ENCODE measurements around the gene MX1.

The MX1 gene

DNA sequence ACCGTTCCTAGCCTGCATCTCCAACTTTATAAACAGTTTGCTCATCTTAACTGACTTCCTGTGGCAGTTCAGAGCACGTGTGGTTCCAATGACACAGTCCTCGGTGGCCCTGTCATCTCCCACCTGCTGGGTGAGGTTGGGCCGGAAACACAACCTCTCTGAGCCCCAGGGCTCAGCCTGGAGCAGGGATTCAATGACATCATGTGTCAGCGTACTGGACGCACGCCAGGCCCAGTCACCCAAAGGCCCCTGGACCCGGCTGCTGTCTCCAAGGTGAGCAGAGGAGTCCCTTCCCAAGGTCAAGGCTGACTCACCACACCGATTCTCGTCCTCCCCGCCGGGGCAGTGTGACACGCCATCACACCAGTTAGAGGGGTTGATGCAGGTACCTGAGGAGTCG is 62.0 kb downstream of the MX1 start:
- TF ChIP-seq, protein P1, sequence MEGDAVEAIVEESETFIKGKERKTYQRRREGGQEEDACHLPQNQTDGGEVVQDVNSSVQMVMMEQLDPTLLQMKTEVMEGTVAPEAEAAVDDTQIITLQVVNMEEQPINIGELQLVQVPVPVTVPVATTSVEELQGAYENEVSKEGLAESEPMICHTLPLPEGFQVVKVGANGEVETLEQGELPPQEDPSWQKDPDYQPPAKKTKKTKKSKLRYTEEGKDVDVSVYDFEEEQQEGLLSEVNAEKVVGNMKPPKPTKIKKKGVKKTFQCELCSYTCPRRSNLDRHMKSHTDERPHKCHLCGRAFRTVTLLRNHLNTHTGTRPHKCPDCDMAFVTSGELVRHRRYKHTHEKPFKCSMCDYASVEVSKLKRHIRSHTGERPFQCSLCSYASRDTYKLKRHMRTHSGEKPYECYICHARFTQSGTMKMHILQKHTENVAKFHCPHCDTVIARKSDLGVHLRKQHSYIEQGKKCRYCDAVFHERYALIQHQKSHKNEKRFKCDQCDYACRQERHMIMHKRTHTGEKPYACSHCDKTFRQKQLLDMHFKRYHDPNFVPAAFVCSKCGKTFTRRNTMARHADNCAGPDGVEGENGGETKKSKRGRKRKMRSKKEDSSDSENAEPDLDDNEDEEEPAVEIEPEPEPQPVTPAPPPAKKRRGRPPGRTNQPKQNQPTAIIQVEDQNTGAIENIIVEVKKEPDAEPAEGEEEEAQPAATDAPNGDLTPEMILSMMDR (IDR thresholded peaks at IDR 0.05; ENCODE audit: control insufficient read depth, extremely low read depth, insufficient read depth), result no peak
- no peak overlapping the region for H3K4me3 ChIP-seq (ENCODE audit: low read depth, low read length)
- no peak for DNase-seq (ENCODE audit: low read depth)

DNA sequence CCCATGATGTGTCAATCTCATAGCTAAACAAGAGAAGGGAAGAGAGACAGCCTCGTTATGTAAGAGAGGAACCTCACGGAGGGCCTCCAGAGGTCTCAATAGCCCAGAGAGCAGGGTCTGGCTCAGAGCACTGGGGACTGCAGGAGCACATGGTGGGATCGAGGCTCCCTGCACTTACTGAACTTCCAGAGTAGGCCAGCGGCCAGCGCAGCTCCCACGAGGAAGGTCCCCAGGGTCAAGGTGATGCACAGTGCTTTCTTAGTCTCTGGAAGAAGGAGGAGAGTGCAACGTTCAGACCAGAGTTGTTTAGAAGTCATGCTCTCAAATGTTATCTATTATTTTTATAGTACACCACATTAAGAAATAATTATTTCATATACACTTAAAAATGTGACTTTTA is 63.3 kb downstream of the MX1 start:
- DNase-seq (ENCODE audit: low read depth), result no peak
- no peak overlapping the region for H3K4me3 ChIP-seq (ENCODE audit: low read depth, low read length)
- TF ChIP-seq, protein P1 (IDR thresholded peaks at IDR 0.05; ENCODE audit: control insufficient read depth, extremely low read depth, insufficient read depth), result no peak

DNA sequence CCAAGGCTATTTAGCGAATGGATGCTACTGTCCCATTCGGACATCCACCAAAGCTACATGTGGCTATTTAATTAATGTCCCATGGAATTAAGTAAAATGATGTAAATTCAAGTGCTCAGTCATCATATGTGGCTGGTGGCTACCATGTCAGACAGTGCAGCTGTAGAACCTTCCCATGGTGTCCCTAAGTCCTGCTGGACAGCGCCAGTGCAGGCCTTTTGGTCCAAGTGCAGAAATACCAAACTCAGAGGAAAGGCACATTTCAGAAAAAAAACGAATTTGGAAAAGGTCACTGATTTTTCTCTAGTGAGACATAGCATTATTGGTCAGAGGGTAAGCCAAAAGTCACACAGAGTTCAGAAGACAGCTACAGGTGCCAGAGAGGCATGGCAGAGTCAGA is 64.3 kb downstream of the MX1 start:
- TF ChIP-seq, protein P1 (IDR thresholded peaks at IDR 0.05; ENCODE audit: control insufficient read depth, extremely low read depth, insufficient read depth), result no peak
- no peak overlapping the region for H3K4me3 ChIP-seq (ENCODE audit: low read depth, low read length)
- DNase-seq (ENCODE audit: low read depth), result no peak

DNA sequence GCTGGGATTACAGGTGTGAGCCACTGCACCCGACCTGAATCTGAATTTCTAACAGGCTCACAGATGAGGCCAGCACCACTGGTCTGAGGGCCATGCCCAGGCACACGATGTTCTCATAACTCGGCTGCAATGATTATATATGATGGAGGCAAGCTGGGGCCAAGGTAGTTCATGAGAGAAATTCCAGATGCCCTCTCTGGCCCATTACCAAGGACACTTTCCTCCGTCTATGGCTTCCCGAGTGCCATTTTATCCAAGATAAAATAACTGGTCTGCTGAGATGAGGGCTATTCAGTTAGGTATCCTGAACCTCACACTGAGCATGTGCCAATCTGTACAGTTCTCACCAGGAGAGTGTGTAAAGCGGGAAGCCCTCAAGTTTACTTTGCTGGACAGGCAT is 65.4 kb downstream of the MX1 start:
- H3K4me3 ChIP-seq (ENCODE audit: low read depth, low read length), result no peak overlapping the region
- TF ChIP-seq, protein P1 (IDR thresholded peaks at IDR 0.05; ENCODE audit: control insufficient read depth, extremely low read depth, insufficient read depth), result no peak
- DNase-seq (ENCODE audit: low read depth), result no peak

DNA sequence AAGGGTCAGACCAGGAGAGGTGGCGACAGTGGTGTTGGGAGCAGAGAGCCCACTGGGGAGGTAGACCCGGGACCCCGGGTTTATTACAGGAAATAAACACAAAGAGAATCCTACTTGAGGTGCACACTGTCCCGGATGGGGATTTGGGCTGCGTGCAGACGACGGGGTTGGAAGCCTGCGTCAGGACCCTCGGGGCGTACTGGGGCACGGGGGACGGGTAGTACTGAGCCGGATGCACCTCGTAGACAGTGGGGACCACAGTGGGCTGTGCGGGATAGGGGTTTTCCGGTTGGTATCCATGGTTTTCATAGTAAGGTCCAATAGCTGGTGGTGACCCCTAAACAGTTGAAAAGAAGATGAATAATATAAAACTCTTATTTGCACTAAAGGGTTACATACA is 68.2 kb downstream of the MX1 start:
- H3K4me3 ChIP-seq (ENCODE audit: low read depth, low read length), result no peak overlapping the region
- TF ChIP-seq, protein P1 (IDR thresholded peaks at IDR 0.05; ENCODE audit: control insufficient read depth, extremely low read depth, insufficient read depth), result no peak

DNA sequence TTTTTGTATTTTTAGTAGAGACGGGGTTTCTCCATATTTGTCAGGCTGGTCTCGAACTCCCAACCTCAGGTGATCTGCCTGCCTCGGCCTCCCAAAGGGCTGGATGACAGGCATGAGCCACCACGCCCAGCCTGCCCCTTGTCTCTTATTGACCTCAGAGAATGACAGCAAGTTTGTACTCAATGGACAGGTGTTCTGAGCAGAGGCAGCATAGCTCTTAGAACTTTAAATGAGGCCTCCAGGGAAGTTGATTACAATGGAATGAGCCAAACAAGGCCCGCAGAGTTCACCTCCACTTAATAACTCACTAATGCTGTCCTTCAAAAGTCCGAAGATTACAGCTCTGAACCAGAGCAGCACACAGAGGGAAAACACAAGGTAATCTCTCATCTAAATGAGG is 71.0 kb downstream of the MX1 start:
- TF ChIP-seq, protein P1 (IDR thresholded peaks at IDR 0.05; ENCODE audit: control insufficient read depth, extremely low read depth, insufficient read depth), result no peak
- no peak for DNase-seq (ENCODE audit: low read depth)
- H3K4me3 ChIP-seq (ENCODE audit: low read depth, low read length), result peak overlapping the region; percentile 81; the same call in 1 of the 2 replicates

More for the DNA sequence above, 68.2 kb downstream of the MX1 start:
- DNase-seq (ENCODE audit: low read depth), result no peak

DNA sequence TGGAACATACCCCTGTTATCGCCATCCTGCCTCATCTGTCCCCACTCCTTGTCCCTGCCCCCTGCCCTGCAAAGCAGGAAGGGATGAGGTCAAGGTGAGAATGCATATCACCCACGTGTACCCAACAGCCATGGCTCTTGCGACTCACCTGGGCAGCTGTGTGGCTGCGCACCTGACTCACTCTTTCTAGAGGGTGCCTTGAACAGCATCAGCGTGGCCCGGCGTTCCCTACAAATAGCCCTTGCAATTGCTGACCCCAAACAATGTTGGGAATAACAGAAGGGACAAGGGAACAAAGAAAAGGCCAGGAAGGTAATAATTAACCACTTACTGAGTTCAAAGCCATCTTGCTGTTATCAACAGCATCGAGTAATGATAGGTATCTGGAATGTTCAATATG is 71.7 kb downstream of the MX1 start:
- DNase-seq (ENCODE audit: low read depth), result no peak
- TF ChIP-seq, protein P1 (IDR thresholded peaks at IDR 0.05; ENCODE audit: control insufficient read depth, extremely low read depth, insufficient read depth), result no peak
- H3K4me3 ChIP-seq (ENCODE audit: low read depth, low read length), result peak overlapping the region; percentile 81
